Transverse colon (tissue), 3 donors: Measurements from ENCODE around the gene LRRC4C.

Experiments used
- EP300 ChIP-seq: sonication (generic); formaldehyde crosslinking; IDR thresholded peaks from one replicate; pipeline ENCODE4 v1.6.1; 2017; ENCODE audit warnings: antibody characterized with exemption, low read depth
- POLR2A ChIP-seq: fragments of 450-650 bp; IDR thresholded peaks from one replicate; pipeline ENCODE4 v1.6.1; 2016; ENCODE audit warnings: antibody characterized with exemption, mild to moderate bottlenecking, moderate library complexity
- TF ChIP-seq, protein P1 (sequence below), 5 experiments: fragments of 200-600 bp in 3 of 5; fragments of 450-650 bp in 2 of 5; sonication (generic) in 3 of 5; IDR thresholded peaks; 1 replicate in 2 of 5; 2 replicates in 3 of 5; pipeline ENCODE4 v1.5.1; 2016 to 2017; ENCODE audit warnings: antibody characterized with exemption in 5 of 5, inconsistent platforms in 3 of 5, mild to moderate bottlenecking in 2 of 5, moderate library complexity in 1 of 5

DNA sequence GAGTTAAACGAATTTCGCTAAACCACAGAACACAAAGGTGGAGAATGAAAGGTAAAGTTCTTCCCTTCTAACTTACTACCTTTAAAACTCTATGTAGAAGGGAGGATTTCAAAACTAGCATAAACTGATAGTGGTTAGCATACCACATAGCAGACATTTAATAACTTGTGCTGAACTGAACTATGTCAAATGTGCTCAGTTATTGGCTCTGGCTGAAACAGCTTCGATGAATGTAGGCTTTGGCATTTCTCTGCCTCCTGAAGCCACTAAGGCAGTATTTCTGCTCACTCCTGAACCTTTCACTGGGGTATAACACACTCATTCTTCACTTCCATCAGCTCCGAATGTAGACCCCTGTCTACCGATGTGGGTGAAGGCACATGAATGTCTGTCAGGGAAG lies 1188.1 kb downstream of the LRRC4C start:
- TF ChIP-seq, protein P1, sequence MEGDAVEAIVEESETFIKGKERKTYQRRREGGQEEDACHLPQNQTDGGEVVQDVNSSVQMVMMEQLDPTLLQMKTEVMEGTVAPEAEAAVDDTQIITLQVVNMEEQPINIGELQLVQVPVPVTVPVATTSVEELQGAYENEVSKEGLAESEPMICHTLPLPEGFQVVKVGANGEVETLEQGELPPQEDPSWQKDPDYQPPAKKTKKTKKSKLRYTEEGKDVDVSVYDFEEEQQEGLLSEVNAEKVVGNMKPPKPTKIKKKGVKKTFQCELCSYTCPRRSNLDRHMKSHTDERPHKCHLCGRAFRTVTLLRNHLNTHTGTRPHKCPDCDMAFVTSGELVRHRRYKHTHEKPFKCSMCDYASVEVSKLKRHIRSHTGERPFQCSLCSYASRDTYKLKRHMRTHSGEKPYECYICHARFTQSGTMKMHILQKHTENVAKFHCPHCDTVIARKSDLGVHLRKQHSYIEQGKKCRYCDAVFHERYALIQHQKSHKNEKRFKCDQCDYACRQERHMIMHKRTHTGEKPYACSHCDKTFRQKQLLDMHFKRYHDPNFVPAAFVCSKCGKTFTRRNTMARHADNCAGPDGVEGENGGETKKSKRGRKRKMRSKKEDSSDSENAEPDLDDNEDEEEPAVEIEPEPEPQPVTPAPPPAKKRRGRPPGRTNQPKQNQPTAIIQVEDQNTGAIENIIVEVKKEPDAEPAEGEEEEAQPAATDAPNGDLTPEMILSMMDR (IDR thresholded peaks at IDR 0.05): no peak
- TF ChIP-seq POLR2A: no peak
- TF ChIP-seq EP300: no peak
